ENCODE results near the gene MUC6. TPM values are rescaled to one million over a fixed set of nuclear protein-coding genes. Genes with fewer than 3 reads are reported as not detected.
A peak's percentile ranks its signal among the peaks of the same experiment; 100 is the strongest.

Gene MUC6
- total RNA-seq, 1 donor from 2014 or later, result not detected

- no peak for DNase-seq (ENCODE audit: low spot score)
- peaks cover 27% of the 10 kb centered on the region for H3K27me3 Mint-ChIP-seq (ENCODE audit: low read depth)
- peaks cover 3% of the 10 kb centered on the region for H3K36me3 Mint-ChIP-seq (ENCODE audit: low read depth)
- peaks cover 5% of the 10 kb centered on the region for H3K9me3 Mint-ChIP-seq (ENCODE audit: low read depth)
- H3K27ac Mint-ChIP-seq (ENCODE audit: unreplicated experiment), result no peak overlapping the region
- TF ChIP-seq CTCF (IDR thresholded peaks at IDR 0.05), result no peak
- no peaks in the 10 kb centered on the region for H3K4me1 Mint-ChIP-seq (ENCODE audit: low read depth)
- H3K4me3 Mint-ChIP-seq (ENCODE audit: unreplicated experiment), result no peak overlapping the region
Observed at GRCh38 chr11:1049431-1049891, 12.9 kb upstream of the MUC6 start.

- H3K9me3 Mint-ChIP-seq (ENCODE audit: low read depth), result peaks cover 5% of the 10 kb centered on the region
- no peaks in the 10 kb centered on the region for H3K4me1 Mint-ChIP-seq (ENCODE audit: low read depth)
- no peak for TF ChIP-seq CTCF (IDR thresholded peaks at IDR 0.05)
- no peak overlapping the region for H3K27ac Mint-ChIP-seq (ENCODE audit: unreplicated experiment)
- H3K36me3 Mint-ChIP-seq (ENCODE audit: low read depth), result peaks cover 3% of the 10 kb centered on the region
- no peak overlapping the region for H3K4me3 Mint-ChIP-seq (ENCODE audit: unreplicated experiment)
- H3K27me3 Mint-ChIP-seq (ENCODE audit: low read depth), result peaks cover 28% of the 10 kb centered on the region
- no peak for DNase-seq (ENCODE audit: low spot score)
Observed at GRCh38 chr11:1049071-1049405, 12.5 kb upstream of the MUC6 start.

GRCh38 chr11:1048375-1049070 is 12.0 kb upstream of the MUC6 start:
- Mint-ChIP-seq H3K4me3 (ENCODE audit: unreplicated experiment) (no peak overlapping the region), H3K4me1 (ENCODE audit: low read depth) (no peaks in the 10 kb centered on the region), H3K9me3 (ENCODE audit: low read depth) (peaks cover 5% of the 10 kb centered on the region), H3K36me3 (ENCODE audit: low read depth) (peaks cover 3% of the 10 kb centered on the region), H3K27me3 (ENCODE audit: low read depth) (peaks cover 31% of the 10 kb centered on the region), H3K27ac (ENCODE audit: unreplicated experiment) (no peak overlapping the region)
- TF ChIP-seq CTCF (IDR thresholded peaks at IDR 0.05), result peak; percentile 24
- DNase-seq (ENCODE audit: low spot score), result no peak

GRCh38 chr11:1047595-1048156 is 11.2 kb upstream of the MUC6 start:
- Mint-ChIP-seq H3K4me3 (ENCODE audit: unreplicated experiment) (no peak overlapping the region), H3K9me3 (ENCODE audit: low read depth) (peaks cover 5% of the 10 kb centered on the region), H3K27ac (ENCODE audit: unreplicated experiment) (no peak overlapping the region), H3K36me3 (ENCODE audit: low read depth) (peaks cover 3% of the 10 kb centered on the region), H3K27me3 (ENCODE audit: low read depth) (peaks cover 31% of the 10 kb centered on the region), H3K4me1 (ENCODE audit: low read depth) (no peaks in the 10 kb centered on the region)
- TF ChIP-seq CTCF (IDR thresholded peaks at IDR 0.05), result no peak
- DNase-seq (ENCODE audit: low spot score), result no peak

- no peak for DNase-seq (ENCODE audit: low spot score)
- Mint-ChIP-seq H3K4me1 (ENCODE audit: low read depth) (no peaks in the 10 kb centered on the region), H3K4me3 (ENCODE audit: unreplicated experiment) (no peak overlapping the region), H3K9me3 (ENCODE audit: low read depth) (peaks cover 5% of the 10 kb centered on the region), H3K36me3 (ENCODE audit: low read depth) (peaks cover 3% of the 10 kb centered on the region), H3K27ac (ENCODE audit: unreplicated experiment) (no peak overlapping the region), H3K27me3 (ENCODE audit: low read depth) (peaks cover 31% of the 10 kb centered on the region)
- TF ChIP-seq CTCF (IDR thresholded peaks at IDR 0.05), result no peak
Observed at GRCh38 chr11:1044160-1044559, 7.6 kb upstream of the MUC6 start.

All from chondrocyte (in vitro differentiated cells).